Measurements from ENCODE around the gene CAB39L. TPM values are rescaled to one million over a fixed set of nuclear protein-coding genes. Genes with fewer than 3 reads are reported as not detected.

CAB39L gene
- total and polyA plus RNA-seq, 2 experiments from 2014 or later = 6.1 to 7.3 TPM

DNA sequence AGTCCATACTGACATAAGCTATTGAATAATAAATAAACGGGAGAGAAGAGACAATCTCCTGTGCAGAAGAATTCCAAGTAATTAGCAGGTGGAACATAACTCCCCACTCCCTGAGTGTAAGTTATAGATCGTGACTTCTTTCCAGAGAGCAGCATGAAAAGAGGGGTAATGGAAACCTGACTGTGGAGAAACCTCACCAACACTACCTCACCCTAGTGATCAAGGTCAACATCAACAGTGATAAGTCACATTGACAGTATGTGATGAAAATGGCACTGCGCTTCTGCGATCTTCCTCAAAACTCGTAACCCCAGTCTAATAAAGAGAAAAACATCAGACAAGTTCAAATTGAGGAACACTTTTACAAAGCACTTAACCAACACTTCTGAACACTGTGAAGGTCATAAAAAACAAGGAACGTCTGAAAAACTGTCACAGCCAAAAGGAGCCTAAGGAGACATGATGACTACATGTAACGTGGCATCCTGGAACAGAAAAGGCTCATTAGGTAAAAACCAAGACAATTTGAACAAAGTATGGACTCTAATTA is 19.8 kb downstream of the CAB39L start:
- H3K4me2 ChIP-seq (ENCODE audit: unreplicated experiment) = no peak overlapping the region
- H2AFZ ChIP-seq = no peak overlapping the region
- H4K20me1 ChIP-seq (ENCODE audit: insufficient read depth) = no peaks in the 10 kb centered on the region
- H3K27me3 ChIP-seq (replicated peaks; ENCODE audit: insufficient read depth) = no peaks in the 10 kb centered on the region
- no peaks in the 10 kb centered on the region for H3K79me2 ChIP-seq (ENCODE audit: insufficient read depth)
- in situ Hi-C loops (cut with MboI) = no loop called here
- WGBS, 2 experiments (ENCODE audit: low coverage in 1 of 2, low lambda C conversion rate in 2 of 2, missing lambda C conversion rate in 2 of 2) = 81 to 83% methylated on average over 7 of the region's 7 CpGs
- no peak for DNase-seq
- H3K4me1 ChIP-seq (ENCODE audit: insufficient read depth) = peaks cover 14% of the 10 kb centered on the region
- no peaks in the 10 kb centered on the region for H3K36me3 ChIP-seq (ENCODE audit: low read depth)
- no peaks in the 10 kb centered on the region for H3K9me2 ChIP-seq (ENCODE audit: insufficient read depth)
- H3K4me3 ChIP-seq = no peak overlapping the region
- peaks cover 11% of the 10 kb centered on the region; the same call in 1 of the 2 replicates for H3F3A ChIP-seq (ENCODE audit: insufficient read depth)
- no peak for TF ChIP-seq EZH2 (IDR thresholded peaks at IDR 0.05; ENCODE audit: insufficient read depth, poor library complexity, severe bottlenecking)
- TF ChIP-seq EZH2phosphoT487 (IDR thresholded peaks at IDR 0.05; ENCODE audit: insufficient read depth, low read depth) = no peak
- no peak overlapping the region for H3K9ac ChIP-seq
- H3K27ac ChIP-seq = no peak overlapping the region
- H3K9me3 ChIP-seq (ENCODE audit: low read depth) = no peaks in the 10 kb centered on the region

DNA sequence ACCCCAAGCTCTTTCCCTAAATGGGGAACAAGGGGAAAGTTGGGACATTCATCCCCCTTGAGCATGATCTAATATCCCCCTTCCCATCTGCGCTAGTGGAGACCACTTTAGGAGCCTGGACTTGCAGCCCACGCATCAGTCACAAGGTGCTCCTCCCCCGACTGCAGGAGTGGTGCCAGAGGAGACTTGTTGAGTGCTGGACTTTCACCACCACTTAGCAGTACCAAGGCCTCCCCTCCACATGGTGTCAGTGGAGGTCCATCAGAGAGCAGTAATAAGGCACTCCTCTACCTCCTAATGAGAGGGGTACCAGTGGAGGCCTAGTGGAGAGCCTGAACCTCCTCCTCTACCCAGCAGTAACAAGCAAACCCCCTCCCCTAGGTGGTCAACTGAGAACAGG is 22.5 kb downstream of the CAB39L start:
- Histone ChIP-seq H3F3A (ENCODE audit: insufficient read depth) (peaks cover 7% of the 10 kb centered on the region; the same call in 1 of the 2 replicates), H3K9me2 (ENCODE audit: insufficient read depth) (no peaks in the 10 kb centered on the region), H3K4me2 (ENCODE audit: unreplicated experiment) (no peak overlapping the region), H3K4me3 (no peak overlapping the region), H3K79me2 (ENCODE audit: insufficient read depth) (no peaks in the 10 kb centered on the region), H3K27ac (no peak overlapping the region), H3K4me1 (ENCODE audit: insufficient read depth) (peaks cover 14% of the 10 kb centered on the region), H2AFZ (no peak overlapping the region), H3K9ac (no peak overlapping the region), H4K20me1 (ENCODE audit: insufficient read depth) (no peaks in the 10 kb centered on the region), H3K9me3 (ENCODE audit: low read depth) (no peaks in the 10 kb centered on the region), H3K36me3 (ENCODE audit: low read depth) (no peaks in the 10 kb centered on the region), H3K27me3 (replicated peaks; ENCODE audit: insufficient read depth) (no peaks in the 10 kb centered on the region)
- no peak for TF ChIP-seq EZH2 (IDR thresholded peaks at IDR 0.05; ENCODE audit: insufficient read depth, poor library complexity, severe bottlenecking)
- no peak for TF ChIP-seq EZH2phosphoT487 (IDR thresholded peaks at IDR 0.05; ENCODE audit: insufficient read depth, low read depth)
- DNase-seq = no peak
- 90 to 98% methylated on average over 3 of the region's 3 CpGs for WGBS, 2 experiments (ENCODE audit: low coverage in 1 of 2, low lambda C conversion rate in 2 of 2, missing lambda C conversion rate in 2 of 2)
- in situ Hi-C loops (cut with MboI) = no loop called here

DNA sequence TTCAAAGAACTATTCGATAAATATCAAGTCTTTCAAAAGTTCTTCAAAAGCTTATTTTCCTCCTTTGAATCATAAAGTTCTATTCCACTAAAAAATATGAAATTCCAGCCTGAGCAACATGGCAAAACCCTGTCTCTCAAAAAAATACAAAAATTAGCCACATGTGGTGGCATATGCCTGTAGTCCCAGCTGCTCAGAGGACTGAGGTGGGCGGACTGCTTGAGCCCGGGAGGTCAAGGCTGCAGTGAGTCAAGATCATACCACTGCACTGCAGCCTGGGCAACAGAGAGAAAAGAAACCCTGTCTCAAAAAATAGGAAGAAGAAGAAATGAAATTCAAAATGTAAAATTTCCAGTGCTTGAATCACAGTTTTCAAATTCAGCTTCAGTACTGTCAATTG is 24.6 kb downstream of the CAB39L start:
- in situ Hi-C loops (cut with MboI) = no loop called here
- Histone ChIP-seq H3K9me2 (ENCODE audit: insufficient read depth) (no peaks in the 10 kb centered on the region), H3K79me2 (ENCODE audit: insufficient read depth) (no peaks in the 10 kb centered on the region), H3K4me1 (ENCODE audit: insufficient read depth) (peaks cover 14% of the 10 kb centered on the region), H4K20me1 (ENCODE audit: insufficient read depth) (no peaks in the 10 kb centered on the region), H3K27ac (peak overlapping the region; percentile 17), H3K9me3 (ENCODE audit: low read depth) (no peaks in the 10 kb centered on the region), H3K4me3 (no peak overlapping the region), H3K36me3 (ENCODE audit: low read depth) (no peaks in the 10 kb centered on the region), H3K9ac (no peak overlapping the region), H2AFZ (peak overlapping the region; percentile 26), H3K4me2 (ENCODE audit: unreplicated experiment) (peak overlapping the region; percentile 33), H3K27me3 (replicated peaks; ENCODE audit: insufficient read depth) (no peaks in the 10 kb centered on the region), H3F3A (ENCODE audit: insufficient read depth) (peaks cover 7% of the 10 kb centered on the region; the same call in 1 of the 2 replicates)
- TF ChIP-seq EZH2 (IDR thresholded peaks at IDR 0.05; ENCODE audit: insufficient read depth, poor library complexity, severe bottlenecking) (no peak), EZH2phosphoT487 (IDR thresholded peaks at IDR 0.05; ENCODE audit: insufficient read depth, low read depth) (no peak)
- DNase-seq = peak; percentile 59
- WGBS, 2 experiments (ENCODE audit: low coverage in 1 of 2, low lambda C conversion rate in 2 of 2, missing lambda C conversion rate in 2 of 2) = 41 to 46% methylated on average over 3 of the region's 3 CpGs

DNA sequence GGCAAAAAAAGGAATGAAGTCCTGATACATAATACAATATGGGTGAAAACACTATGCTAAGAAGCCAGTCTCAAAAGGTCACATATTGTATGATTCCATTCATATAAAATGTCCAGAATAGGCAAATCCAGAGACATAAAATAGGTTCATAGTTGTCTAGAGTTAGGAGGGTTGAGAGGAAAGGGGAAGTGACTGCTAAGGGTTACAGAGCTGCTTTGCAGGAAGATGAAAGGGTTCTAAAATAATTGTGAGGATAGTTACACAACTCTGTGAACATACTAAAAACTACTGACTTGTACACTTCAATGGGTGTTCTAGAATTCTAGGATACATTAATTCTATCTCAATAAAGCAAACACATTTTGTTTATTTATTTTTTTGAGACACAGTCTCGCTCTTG is 25.7 kb downstream of the CAB39L start:
- in situ Hi-C loops (cut with MboI) = no loop called here
- H3K9me3 ChIP-seq (ENCODE audit: low read depth) = no peaks in the 10 kb centered on the region
- no peak overlapping the region for H2AFZ ChIP-seq
- peaks cover 7% of the 10 kb centered on the region; the same call in 1 of the 2 replicates for H3F3A ChIP-seq (ENCODE audit: insufficient read depth)
- WGBS, 2 experiments (ENCODE audit: low coverage in 1 of 2, low lambda C conversion rate in 2 of 2, missing lambda C conversion rate in 2 of 2) = 94 to 100% methylated on average over 1 of the region's 1 CpG
- H3K79me2 ChIP-seq (ENCODE audit: insufficient read depth) = no peaks in the 10 kb centered on the region
- H4K20me1 ChIP-seq (ENCODE audit: insufficient read depth) = no peaks in the 10 kb centered on the region
- no peaks in the 10 kb centered on the region for H3K27me3 ChIP-seq (replicated peaks; ENCODE audit: insufficient read depth)
- no peak overlapping the region for H3K9ac ChIP-seq
- DNase-seq = no peak
- no peak overlapping the region for H3K4me3 ChIP-seq
- H3K27ac ChIP-seq = no peak overlapping the region
- no peaks in the 10 kb centered on the region for H3K36me3 ChIP-seq (ENCODE audit: low read depth)
- peaks cover 14% of the 10 kb centered on the region for H3K4me1 ChIP-seq (ENCODE audit: insufficient read depth)
- H3K9me2 ChIP-seq (ENCODE audit: insufficient read depth) = no peaks in the 10 kb centered on the region
- H3K4me2 ChIP-seq (ENCODE audit: unreplicated experiment) = no peak overlapping the region
- TF ChIP-seq EZH2phosphoT487 (IDR thresholded peaks at IDR 0.05; ENCODE audit: insufficient read depth, low read depth) (no peak), EZH2 (IDR thresholded peaks at IDR 0.05; ENCODE audit: insufficient read depth, poor library complexity, severe bottlenecking) (no peak)

Measured in GM23248 (cell line).